Activated CD4-positive, alpha-beta T cell treated with anti-CD3 and anti-CD28 coated beads, Interleukin-2, amount 50 U/mL, for 4 hours (primary cell): ENCODE measurements around the gene TAP1.
"Not testable (repeated sequence)": the region's sequence is repeated elsewhere in the genome, so short reads cannot be mapped to it uniquely, and the experiment has no call there.

Source experiments
- DNase-seq, 2 experiments: peaks; one replicate each; pipeline ENCODE4 v3.0.0-alpha.2; 2020

TAP1 gene

DNA sequence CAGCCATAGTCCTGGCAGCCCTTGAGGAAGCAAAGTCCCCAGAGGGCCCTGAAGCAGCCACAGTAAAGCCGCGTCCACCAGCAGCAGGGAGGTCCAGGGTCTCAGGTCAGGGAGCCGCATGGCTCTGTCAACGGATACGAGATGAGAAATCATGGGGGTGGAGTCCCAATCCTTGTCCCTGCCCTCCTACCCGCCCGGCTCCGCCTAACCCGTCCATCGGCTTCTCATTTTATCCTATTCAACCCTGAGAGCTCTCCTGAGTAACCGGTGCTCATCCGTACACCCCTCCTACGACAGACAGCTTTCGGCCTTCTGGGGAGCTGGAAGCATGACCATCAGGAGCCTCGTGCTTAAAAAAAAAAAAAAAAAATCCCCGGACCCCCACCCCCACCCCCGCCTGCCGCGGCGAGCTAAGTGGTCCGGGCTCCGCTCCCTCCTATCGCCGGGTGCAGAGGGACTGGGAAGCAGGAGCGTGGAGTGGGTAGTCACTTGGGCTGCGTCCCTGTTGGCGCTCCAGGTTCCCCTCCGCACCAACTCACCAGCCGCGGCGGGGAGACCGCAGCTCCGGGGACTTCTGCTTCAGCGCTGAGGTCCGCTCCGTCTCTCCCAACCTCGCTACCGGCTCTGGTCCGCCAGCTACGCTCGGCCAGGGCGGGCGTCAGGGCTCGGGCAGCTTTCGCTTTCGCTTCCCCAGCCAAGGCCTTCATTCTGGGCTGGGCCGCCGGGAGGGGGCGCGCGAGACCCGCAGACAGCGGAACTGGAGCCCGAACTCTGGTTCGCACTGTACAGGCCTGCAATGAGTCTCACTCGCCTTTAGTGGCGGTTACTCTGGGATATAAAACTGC is 15.2 kb downstream of the TAP1 start, which contains the start of gene TAP2:
Gene TAP2 (minus strand): TSS at position 626 of the 845 bp plus-strand sequence. CDS start 506 bp downstream, at position 120.
- DNase-seq = peak; percentile 97 to 98

- no peak for DNase-seq
Observed at GRCh38 chr6:32837651-32838113, 15.8 kb downstream of the TAP1 start.

DNA sequence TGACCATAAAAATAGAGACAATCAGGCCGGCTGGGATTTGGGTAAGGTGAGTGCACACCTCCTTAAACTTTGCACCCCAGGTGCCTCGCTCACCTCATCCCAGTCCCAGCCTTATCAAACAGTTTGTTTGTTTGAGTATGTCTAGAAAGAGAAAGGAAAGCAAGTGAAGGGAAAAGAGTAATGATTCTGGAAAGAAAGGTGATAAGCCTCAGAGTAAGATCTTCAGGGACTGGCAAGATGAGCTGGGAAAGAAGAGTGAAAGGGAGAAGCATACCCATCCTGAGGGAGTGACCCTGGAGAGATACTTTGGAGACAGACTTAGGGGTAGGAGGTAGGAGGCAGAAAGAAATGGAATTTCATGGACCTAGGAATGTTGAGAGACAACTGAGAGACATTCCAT is 16.6 kb downstream of the TAP1 start:
- no peak for DNase-seq

GRCh38 chr6:32835167-32835893 is 18.2 kb downstream of the TAP1 start:
- DNase-seq = no peak

DNA sequence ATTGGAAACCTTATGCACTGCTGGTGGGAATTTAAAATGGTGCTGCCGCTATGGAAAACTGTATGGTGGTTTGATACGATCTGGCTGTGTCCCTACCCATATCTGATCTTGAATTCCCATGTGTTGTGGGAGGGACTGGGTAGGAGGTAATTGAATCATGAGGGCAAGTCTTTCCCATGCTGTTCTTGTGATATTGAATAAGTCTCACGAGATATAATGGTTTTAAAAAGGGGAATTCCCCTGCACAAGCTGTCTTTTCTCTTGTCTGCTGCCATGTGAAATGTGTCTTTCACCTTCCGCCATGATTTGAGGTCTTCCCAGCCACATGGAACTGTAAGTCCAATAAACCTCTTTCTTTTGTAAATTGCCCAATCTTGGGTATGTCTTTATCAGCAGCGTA is 19.8 kb downstream of the TAP1 start:
- DNase-seq = no peak

GRCh38 chr6:32832535-32832934 is 21.0 kb downstream of the TAP1 start:
- DNase-seq = no peak

DNA sequence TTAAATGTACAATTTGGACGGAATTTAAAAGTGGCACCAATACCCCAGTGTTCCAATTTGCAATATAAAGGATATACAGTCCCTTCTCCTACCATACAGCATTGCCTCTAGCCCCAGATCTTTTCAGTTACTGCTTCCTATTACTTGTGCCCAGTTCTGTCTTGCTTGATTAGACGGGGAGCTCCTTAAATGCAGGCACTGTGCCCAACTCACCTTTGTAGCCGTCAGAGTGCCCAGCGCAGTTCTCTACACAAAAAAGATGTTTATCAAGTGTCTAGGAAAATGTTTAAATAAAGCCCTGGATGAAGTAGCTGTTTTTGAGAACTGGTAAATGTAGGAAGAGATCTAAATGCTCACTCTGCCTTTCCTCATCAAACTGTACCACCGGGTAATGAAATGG is 22.6 kb downstream of the TAP1 start:
- no peak for DNase-seq

DNA sequence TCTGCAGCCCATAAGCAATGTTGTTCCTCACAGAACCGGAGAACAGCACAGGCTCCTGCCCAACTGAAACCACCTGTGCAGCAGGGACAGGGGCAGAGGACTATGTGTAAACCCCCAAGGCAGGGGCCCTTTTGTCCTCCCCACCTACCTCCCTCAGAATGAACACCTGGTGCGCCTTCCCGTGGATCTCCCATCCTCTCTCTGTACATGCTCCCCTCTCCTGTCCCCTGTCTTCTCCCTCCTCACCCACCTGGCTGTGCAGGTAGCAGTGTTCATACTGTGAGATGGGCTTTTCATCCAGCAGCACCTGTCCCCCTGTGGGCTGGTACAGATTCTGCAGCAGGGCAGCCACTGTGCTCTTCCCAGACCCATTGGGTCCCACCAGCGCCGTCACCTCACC is 23.5 kb downstream of the TAP1 start:
- DNase-seq = no peak

- no peak for DNase-seq
Observed at GRCh38 chr6:32829495-32829894, 24.0 kb downstream of the TAP1 start.

DNA sequence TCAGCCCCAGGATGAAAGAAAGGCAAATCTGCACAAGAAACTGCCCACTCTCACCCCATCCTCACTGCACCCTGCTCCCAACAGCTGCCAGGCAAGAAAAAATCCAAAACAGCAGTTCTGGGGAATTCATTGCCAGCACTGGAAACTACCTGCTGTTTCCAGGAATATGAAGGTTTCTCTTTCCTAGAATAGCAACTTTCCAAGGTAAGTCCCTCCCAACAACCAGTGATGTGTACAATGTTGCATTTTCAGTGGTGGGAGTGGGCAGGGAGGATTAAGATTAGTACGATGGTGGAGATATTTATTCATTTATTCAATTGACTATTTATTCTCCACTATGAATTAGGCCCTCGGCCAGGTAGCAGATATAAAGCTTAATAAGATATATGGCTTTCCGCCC is 26.5 kb downstream of the TAP1 start:
- DNase-seq = no peak

DNA sequence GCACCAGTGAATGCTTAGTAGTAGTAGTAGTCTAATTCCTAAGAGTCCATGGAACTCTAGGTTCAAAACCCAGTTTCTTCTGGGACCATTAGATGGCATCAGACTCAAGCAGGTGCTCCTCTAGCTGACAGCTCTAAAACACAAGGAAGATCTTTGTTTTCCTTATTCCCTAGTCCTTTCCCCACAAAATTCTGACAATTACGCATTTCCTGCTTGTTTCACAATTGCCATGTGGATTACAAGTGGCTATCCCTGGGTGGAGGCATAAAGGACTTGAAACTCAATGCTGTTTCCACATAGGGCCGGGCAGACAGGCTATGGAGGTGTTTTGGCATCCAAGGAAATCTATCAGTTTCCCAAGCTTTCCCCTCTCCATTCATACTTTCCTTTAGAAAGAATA is 27.5 kb downstream of the TAP1 start:
- no peak for DNase-seq

DNA sequence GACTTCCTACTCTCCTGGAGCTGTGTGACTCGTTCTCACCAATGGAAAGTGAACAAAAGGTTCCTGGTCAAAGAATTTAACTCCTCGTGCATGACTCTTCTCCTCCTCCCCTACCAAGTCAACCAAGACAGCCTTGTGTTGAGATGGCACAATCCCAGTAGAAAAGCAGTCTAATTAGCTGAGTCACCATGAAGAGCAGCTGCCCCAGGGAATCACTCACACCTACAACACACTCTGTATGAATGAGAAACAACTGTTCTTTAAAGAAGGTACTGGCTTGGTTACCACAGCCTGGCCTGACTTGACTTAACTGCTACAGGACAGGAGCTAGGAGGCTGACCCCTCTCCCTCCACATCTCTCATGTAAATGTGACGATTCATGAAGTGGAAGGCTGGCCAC is 33.8 kb downstream of the TAP1 start:
- no peak for DNase-seq

DNA sequence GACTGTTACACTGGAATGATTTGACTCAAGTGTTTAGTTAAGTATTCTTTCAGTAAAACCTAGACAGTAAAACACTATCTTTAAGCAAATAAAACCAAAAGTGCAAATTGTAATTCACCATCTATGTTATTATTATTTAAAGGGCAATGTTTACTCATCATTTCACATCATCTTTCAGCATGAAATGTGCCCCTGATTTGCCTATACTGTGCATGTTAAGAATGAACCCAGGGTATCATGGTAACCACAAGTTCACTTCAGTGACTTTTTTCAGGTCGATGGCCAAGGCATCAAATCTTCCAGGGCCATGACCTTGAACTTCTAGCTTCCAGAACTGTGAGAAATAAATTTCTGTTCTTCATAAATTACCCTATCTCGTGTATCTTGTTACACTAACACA is 34.6 kb downstream of the TAP1 start:
- DNase-seq = no peak

DNA sequence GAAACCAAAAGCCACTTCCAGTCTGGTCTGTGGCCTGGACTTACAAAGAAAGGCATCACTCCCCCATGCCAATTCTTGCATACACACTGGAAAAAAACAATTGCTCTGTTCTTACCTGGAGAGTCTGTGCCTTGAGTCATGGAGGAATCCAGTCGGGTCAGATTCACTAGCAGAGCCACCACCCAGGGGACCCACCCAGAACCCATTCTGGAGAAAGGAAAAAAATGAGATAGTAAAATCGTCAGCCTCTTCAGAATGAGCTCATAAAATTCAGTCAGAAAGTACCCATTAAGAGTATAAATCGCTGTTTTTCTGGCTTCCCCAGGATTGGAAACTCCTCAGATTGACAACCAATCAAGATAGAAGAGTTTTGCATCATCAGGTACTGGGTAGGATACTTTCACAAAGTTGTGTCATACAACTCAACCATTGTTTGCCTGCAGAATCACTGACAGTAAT is 36.7 kb downstream of the TAP1 start, which contains the start of gene HLA-DOB:
Gene HLA-DOB (minus strand): TSS at position 257 of the 459 bp plus-strand sequence. CDS start 51 bp downstream, at position 206.
- DNase-seq = no peak

DNA sequence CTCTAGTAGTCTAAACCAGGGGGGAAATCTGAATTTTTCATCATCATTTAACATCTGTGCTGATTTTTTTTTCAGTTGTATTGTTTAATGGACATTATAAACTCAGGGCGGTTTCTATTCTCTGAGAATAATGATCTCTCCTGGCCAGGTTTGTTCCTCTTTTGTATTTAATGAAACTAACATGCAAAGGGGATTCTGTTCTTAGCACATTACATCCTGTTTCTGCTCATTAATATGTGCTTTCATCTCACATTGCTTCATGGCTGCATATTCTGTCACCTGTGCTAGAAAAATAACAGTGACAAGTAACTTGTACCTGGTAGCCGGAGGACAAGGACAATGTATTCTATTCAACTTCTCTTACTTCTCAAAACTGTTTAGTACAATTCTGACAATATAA is 37.5 kb downstream of the TAP1 start:
- DNase-seq = no peak

DNA sequence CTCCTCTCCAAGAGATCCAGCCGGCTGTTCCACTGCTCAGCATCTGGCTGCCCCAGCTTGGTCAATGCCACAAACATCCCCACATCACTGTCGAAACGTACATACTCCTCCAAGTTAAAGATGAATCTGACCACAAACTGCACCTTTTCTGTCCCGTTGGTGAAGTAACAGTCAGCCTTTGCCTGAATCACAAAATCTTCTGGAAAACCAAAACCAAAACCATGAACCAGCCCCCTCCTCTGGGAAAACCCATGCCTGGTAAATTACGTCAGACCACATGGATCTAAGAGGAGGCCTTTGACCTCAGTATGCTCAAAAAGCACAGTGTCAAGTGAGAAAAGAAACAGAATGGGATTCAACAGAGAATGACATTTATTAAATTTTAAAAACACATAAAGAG is 38.4 kb downstream of the TAP1 start:
- no peak for DNase-seq

DNA sequence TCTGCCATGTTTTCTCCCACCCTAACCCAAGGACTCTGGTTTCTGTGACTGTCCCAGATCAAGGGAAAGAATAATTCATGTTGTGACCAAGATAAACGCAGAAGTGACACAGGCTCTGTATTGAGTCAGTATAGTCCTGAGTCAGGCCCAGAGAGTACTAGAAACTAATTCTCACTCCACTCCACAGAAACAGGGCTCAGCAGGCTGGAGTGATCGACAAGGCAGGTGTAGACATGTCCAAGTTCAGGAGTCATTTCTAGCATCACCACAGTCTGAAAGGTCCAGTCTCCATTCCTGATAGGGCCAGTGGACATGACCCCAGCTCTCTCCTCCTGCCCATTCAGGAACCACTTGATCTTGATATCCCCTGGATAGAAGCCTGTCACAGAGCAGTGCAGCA is 39.4 kb downstream of the TAP1 start:
- no peak for DNase-seq

DNA sequence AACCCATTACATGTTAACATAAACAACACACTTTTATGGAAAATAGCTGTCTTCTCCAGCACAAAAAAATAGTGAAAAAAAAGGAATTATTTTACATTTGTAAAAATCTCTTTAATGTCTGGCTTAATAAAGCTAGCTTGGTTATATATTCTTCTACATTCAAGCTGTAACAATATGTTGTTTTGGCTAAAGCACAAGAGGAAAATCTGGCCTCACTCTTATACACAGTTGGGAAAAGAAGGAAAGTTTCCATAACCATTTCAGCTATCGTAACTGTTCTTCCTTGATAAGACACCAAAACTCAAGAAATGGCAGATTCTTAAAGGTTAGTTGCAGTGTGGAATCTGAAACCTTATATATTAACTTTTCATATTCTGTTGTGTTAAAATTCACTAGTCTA is 44.3 kb downstream of the TAP1 start:
- no peak for DNase-seq

- no peak for DNase-seq
Observed at GRCh38 chr6:32807020-32807580, 46.4 kb downstream of the TAP1 start.

DNA sequence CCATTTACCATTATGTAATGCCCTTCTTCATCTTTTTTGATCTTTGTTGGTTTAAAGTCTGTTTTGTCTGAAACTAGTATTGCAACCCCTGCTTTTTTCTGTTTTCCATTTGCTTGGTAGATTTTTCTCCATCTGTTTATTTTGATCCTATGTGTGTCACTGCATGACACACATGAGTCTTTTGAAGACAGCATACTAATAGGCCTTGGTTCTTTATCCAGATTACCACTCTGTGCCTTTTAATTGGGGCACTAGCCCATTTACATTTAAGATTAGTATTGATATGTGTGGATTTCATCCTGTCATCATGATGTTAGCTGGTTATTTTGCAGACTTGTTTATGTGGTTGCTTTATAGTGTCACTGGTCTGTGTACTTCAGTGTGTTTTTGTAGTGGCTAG is 48.1 kb downstream of the TAP1 start:
- DNase-seq = not testable (repeated sequence)

- no peak for DNase-seq
Observed at GRCh38 chr6:32803416-32803815, 50.1 kb downstream of the TAP1 start.

- DNase-seq = no peak
Observed at GRCh38 chr6:32799740-32800139, 53.8 kb downstream of the TAP1 start.

- no peak for DNase-seq
Observed at GRCh38 chr6:32799168-32799567, 54.3 kb downstream of the TAP1 start.
